ENCODE measurements around the gene PSMB5.

- TF ChIP-seq CTCF (CRISPR knock-in tag; IDR thresholded peaks at IDR 0.05): no peak
- no peak for TF ChIP-seq TCF7L2 (IDR thresholded peaks at IDR 0.05; ENCODE audit: low read depth, low read length)
- no peak for TF ChIP-seq TAF1 (CRISPR knock-in tag; IDR thresholded peaks at IDR 0.05)
Measured at GRCh38 chr14:23049011-23049410, 14.3 kb upstream of the PSMB5 start.
